Endothelial cell of umbilical vein (primary cell): Measurements from ENCODE around the gene FGD5. TPM values are rescaled to one million over a fixed set of nuclear protein-coding genes. Genes with fewer than 3 reads are reported as not detected.

ENCODE experiments used
- BruUV-seq: library from RNA; stranded (reverse); fragments of 400-500 nt; replicated peaks from 2 replicates; lab custom pipeline; 2021; lab: Mats Ljungman, UMichigan
- CTCF ChIA-PET: fragments of 300-600, 350-600 bp; sonication (Branson Sonifier 250); formaldehyde crosslinking; loops from one replicate; lab custom pipeline; 2021; ENCODE audit warnings: antibody characterized with exemption, inconsistent platforms; lab: Charles Lee
- POLR2A ChIA-PET: fragments of 300-600, 350-600 bp; sonication (Branson Sonifier 250); formaldehyde crosslinking; loops from one replicate; lab custom pipeline; 2021; ENCODE audit warnings: antibody characterized with exemption, inconsistent platforms; lab: Charles Lee
- DNase-seq: peaks from one replicate; pipeline ENCODE4 v3.0.0-alpha.2; 2011; ENCODE audit warnings: low read depth, low spot score
- FAIRE-seq: peaks from 2 replicates; lab custom pipeline; 2011; peaks lifted over from hg19 to GRCh38; lab: Jason Lieb, UNC
- H2AFZ ChIP-seq: 2 replicates; pipeline ENCODE4 v1.6.0; 2012; ENCODE audit warnings: low read depth, low read length, control low read depth, inconsistent platforms
- H3K27ac ChIP-seq: 2 replicates; pipeline ENCODE4 v1.5.1; 2011; ENCODE audit warnings: low read depth, mild to moderate bottlenecking, control low read depth, low read length, moderate library complexity; ENCODE audit not compliant: insufficient read depth
- H3K27me3 ChIP-seq, 2 experiments: 2 replicates each; pipeline versions ENCODE4 v1.6.0 to v1.6.1; 2011; ENCODE audit warnings: low read length in 2 of 2, mixed read lengths in 1 of 2; ENCODE audit not compliant: control insufficient read depth in 2 of 2, insufficient read depth in 2 of 2
- H3K36me3 ChIP-seq, 2 experiments: 2 replicates in 1 of 2; 3 replicates in 1 of 2; pipeline ENCODE4 v1.5.1; 2011; ENCODE audit warnings: low read length in 2 of 2, mild to moderate bottlenecking in 1 of 2, moderate library complexity in 1 of 2; ENCODE audit not compliant: control insufficient read depth in 2 of 2, insufficient read depth in 2 of 2; ENCODE audit errors: extremely low read depth in 1 of 2
- H3K4me1 ChIP-seq: 3 replicates; pipeline ENCODE4 v1.5.1; 2011; ENCODE audit warnings: mild to moderate bottlenecking, low read length; ENCODE audit not compliant: control insufficient read depth, insufficient read depth; ENCODE audit errors: extremely low read depth
- H3K4me2 ChIP-seq: 2 replicates; pipeline ENCODE4 v1.6.1; 2011; ENCODE audit warnings: low read length, control low read depth, mixed read lengths; ENCODE audit not compliant: insufficient read depth
- H3K4me3 ChIP-seq, 3 experiments: fragments of 200-600 bp in 1 of 3; sonication (generic), shearing (Covaris generic) in 1 of 3; replicated peaks in 1 of 3; 2 replicates each; pipeline ENCODE4 v1.5.1; 2011 to 2016; ENCODE audit warnings: control low read depth in 3 of 3, low read length in 3 of 3, mild to moderate bottlenecking in 2 of 3, inconsistent platforms in 1 of 3, low read depth in 1 of 3, moderate library complexity in 1 of 3; ENCODE audit not compliant: insufficient read depth in 1 of 3
- H3K79me2 ChIP-seq: 2 replicates; pipeline ENCODE4 v1.6.0; 2012; ENCODE audit warnings: low read length, inconsistent platforms; ENCODE audit not compliant: control insufficient read depth, insufficient read depth
- H3K9ac ChIP-seq: replicated peaks from 2 replicates; pipeline ENCODE3; 2011; ENCODE audit warnings: low read length, control low read depth; ENCODE audit not compliant: insufficient read depth; ENCODE audit errors: extremely low read depth
- H3K9me1 ChIP-seq: replicated peaks from 3 replicates; pipeline ENCODE4 v1.6.0; 2011; ENCODE audit warnings: mild to moderate bottlenecking, low read length; ENCODE audit not compliant: control insufficient read depth, insufficient read depth; ENCODE audit errors: extremely low read depth
- H3K9me3 ChIP-seq: replicated peaks from 2 replicates; pipeline ENCODE4 v1.5.1; 2012; ENCODE audit warnings: low read length, inconsistent platforms; ENCODE audit not compliant: control insufficient read depth, insufficient read depth
- H4K20me1 ChIP-seq: replicated peaks from 2 replicates; pipeline ENCODE3; 2011; ENCODE audit warnings: mild to moderate bottlenecking, low read length; ENCODE audit not compliant: control insufficient read depth, insufficient read depth; ENCODE audit errors: extremely low read depth
- EZH2 ChIP-seq: IDR thresholded peaks from 2 replicates; pipeline ENCODE4 v1.6.1; 2012; ENCODE audit warnings: borderline replicate concordance, low read depth, mild to moderate bottlenecking, moderate library complexity, low read length, inconsistent platforms; ENCODE audit not compliant: severe bottlenecking
- FOS ChIP-seq: IDR thresholded peaks from 2 replicates; pipeline ENCODE4 v1.6.1; 2011; ENCODE audit warnings: mild to moderate bottlenecking, low read length, moderate library complexity, borderline replicate concordance; ENCODE audit not compliant: insufficient read depth
- GATA2 ChIP-seq: IDR thresholded peaks from 2 replicates; pipeline ENCODE4 v1.7.0; 2011; ENCODE audit warnings: low read depth, mild to moderate bottlenecking, moderate library complexity, mixed read lengths, low read length; ENCODE audit not compliant: insufficient read length, insufficient read depth
- JUN ChIP-seq: IDR thresholded peaks from 2 replicates; pipeline ENCODE4 v1.6.1; 2011; ENCODE audit warnings: borderline replicate concordance, low read depth; ENCODE audit not compliant: insufficient read length, insufficient read depth
- MYC ChIP-seq: IDR thresholded peaks from one replicate; pipeline ENCODE4 v1.6.1; 2011; ENCODE audit warnings: mild to moderate bottlenecking, low read depth, low read length
- POLR2A ChIP-seq: IDR thresholded peaks from 2 replicates; pipeline ENCODE4 v1.6.1; 2012; ENCODE audit warnings: low read depth, mild to moderate bottlenecking, control low read depth, low read length
- POLR2AphosphoS5 ChIP-seq: IDR thresholded peaks from 2 replicates; pipeline ENCODE4 v1.6.1; 2012; ENCODE audit warnings: low read depth, mild to moderate bottlenecking, control low read depth, low read length, moderate library complexity; ENCODE audit not compliant: insufficient read depth
- dilution Hi-C: fragments of 300-500 bp; cut with MboI; formaldehyde crosslinking; loops from one replicate; pipeline ENCODE4 v1.15.0; 2019; ENCODE audit warnings: low sequenced_read_pairs; ENCODE audit not compliant: extremely low pct_ligation_motif_present
- intact Hi-C: fragments of 100-400 bp; cut with micrococcal nuclease; formaldehyde crosslinking; loops from one replicate; pipeline ENCODE4 v1.10.0; 2022
- polyA plus RNA-seq, 4 experiments: library from polyadenylated mRNA; depleted of rRNA in 3 of 4; stranded (reverse) in 3 of 4; unstranded in 1 of 4; fragments of >200 nt; gene quantifications; 2 replicates each; pipeline versions ENCODE4 v1.2.1 to v1.2.3, GENCODE V29; 2011 to 2012; ENCODE audit warnings: missing spikeins in 1 of 4
- total RNA-seq: library from RNA; stranded (reverse); gene quantifications from 2 replicates; pipeline ENCODE4 v1.2.3, GENCODE V29; 2021
- TF ChIP-seq, protein P1 (sequence below), 2 donors: IDR thresholded peaks; 1 replicate in 1 of 2; 2 replicates in 1 of 2; pipeline ENCODE4 v1.5.1; 2011; ENCODE audit warnings: low read length in 2 of 2, mild to moderate bottlenecking in 2 of 2, moderate library complexity in 2 of 2, control low read depth in 1 of 2, inconsistent platforms in 1 of 2, low read depth in 1 of 2; ENCODE audit not compliant: insufficient read depth in 1 of 2; ENCODE audit errors: extremely low read depth in 1 of 2
- TF ChIP-seq, protein P2 (sequence below): IDR thresholded peaks from 2 replicates; pipeline ENCODE4 v1.6.1; 2011; ENCODE audit not compliant: insufficient read depth, insufficient read length

The FGD5 gene
- total and polyA plus RNA-seq, 2 donors (not counting 3 experiments of a cell fraction or from before 2014, with no cell fraction given): 49.6 to 134 TPM

DNA sequence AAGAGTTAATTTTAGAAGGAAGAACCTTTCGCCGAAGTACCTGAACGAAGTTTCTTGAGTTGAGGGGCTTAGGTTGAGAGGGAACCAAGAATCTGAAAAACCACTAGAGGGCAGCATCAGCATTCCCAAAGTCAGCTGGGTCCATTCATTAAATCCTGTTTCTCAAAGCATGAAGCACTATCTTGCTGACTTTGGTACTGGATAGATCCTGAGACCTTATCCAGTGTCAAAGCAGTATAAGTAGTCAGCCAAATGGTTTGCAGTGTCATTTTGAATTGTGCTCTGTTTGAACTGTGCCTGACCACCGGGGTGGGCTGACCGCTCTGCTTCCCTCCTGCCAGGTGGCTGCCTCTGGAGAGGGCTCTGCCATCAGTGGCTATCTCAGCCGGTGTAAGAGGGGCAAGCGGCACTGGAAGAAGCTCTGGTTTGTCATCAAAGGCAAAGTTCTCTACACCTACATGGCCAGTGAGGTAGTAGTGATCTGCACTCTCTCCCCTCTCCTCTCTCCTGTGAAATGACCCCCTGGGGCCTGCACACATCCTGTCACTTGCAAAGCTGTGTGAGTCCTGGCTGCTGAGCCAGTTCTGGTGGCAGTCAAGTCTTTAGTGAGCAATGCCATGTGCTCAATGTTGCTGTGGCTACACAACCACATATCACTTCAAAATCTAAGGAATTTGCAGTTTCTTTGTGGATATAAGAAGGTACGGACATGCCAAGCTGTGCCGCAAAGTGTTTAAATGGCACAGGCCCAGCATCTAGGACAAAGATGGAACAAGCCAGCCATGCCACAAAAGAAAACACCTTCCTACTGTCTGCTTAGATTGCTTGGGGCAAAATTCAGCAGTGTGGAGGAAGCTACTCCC, 107.2 kb downstream of the FGD5 start:
- intact Hi-C loops: no loop called here
- dilution Hi-C loops: no loop called here
- CTCF ChIA-PET: interaction anchor here (0.6 to 1.8 kb wide), 17 partner anchors 10 to 252 kb away, joined by 3 to 8 read pairs (median 3); no protein-coding TSS in a partner anchor
- no peak overlapping the region for H3K4me3 ChIP-seq
- FAIRE-seq: peak; percentile 75
- H3K36me3 ChIP-seq: peaks cover 14 to 49% of the 10 kb centered on the region in 2 experiments
- BruUV-seq: no TSS peak
- no peaks in the 10 kb centered on the region for H3K79me2 ChIP-seq
- DNase-seq: peak; percentile 60
- no peak overlapping the region for H3K4me2 ChIP-seq
- H3K9me1 ChIP-seq: no peaks in the 10 kb centered on the region
- no peak for TF ChIP-seq MYC
- TF ChIP-seq, protein P1, sequence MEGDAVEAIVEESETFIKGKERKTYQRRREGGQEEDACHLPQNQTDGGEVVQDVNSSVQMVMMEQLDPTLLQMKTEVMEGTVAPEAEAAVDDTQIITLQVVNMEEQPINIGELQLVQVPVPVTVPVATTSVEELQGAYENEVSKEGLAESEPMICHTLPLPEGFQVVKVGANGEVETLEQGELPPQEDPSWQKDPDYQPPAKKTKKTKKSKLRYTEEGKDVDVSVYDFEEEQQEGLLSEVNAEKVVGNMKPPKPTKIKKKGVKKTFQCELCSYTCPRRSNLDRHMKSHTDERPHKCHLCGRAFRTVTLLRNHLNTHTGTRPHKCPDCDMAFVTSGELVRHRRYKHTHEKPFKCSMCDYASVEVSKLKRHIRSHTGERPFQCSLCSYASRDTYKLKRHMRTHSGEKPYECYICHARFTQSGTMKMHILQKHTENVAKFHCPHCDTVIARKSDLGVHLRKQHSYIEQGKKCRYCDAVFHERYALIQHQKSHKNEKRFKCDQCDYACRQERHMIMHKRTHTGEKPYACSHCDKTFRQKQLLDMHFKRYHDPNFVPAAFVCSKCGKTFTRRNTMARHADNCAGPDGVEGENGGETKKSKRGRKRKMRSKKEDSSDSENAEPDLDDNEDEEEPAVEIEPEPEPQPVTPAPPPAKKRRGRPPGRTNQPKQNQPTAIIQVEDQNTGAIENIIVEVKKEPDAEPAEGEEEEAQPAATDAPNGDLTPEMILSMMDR (IDR thresholded peaks at IDR 0.05; ENCODE audit: extremely low read depth in 1 of 2, insufficient read depth in 1 of 2, low read depth in 1 of 2, low read length in 2 of 2): peak; percentile 61 to 65
- H3K4me1 ChIP-seq: peaks cover 4% of the 10 kb centered on the region
- POLR2A ChIA-PET: no interaction called here
- no peaks in the 10 kb centered on the region for H4K20me1 ChIP-seq
- H3K27me3 ChIP-seq: no peaks in the 10 kb centered on the region
- H2AFZ ChIP-seq: no peak overlapping the region
- H3K9me3 ChIP-seq: no peaks in the 10 kb centered on the region
- no peak overlapping the region for H3K27ac ChIP-seq
- H3K9ac ChIP-seq: no peak overlapping the region

DNA sequence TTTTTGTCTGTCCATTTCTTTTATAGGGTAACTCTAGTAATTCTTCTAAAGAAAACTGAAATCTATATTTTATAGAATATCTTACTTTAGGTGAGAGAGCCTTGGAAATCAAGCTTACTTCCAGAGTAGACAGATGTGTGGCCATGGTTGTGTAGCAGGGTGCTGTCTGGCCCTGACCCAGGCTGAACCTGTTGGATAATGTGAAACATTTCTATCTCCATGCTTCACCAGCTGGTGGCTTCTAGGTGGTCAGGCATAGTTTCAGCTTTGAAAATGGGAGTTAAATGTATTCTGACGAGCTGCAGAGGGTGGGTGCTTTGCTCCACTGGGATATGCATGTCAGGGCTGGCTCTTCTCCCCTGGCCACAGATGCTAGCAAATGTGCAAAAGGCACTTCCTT, 107.8 kb downstream of the FGD5 start:
- FAIRE-seq (no peak), DNase-seq (no peak)
- BruUV-seq: no TSS peak
- Histone ChIP-seq H3K4me2 (no peak overlapping the region), H2AFZ (no peak overlapping the region), H3K9ac (no peak overlapping the region), H3K9me1 (no peaks in the 10 kb centered on the region), H3K9me3 (no peaks in the 10 kb centered on the region), H4K20me1 (no peaks in the 10 kb centered on the region), H3K36me3 (peaks cover 15 to 50% of the 10 kb centered on the region in 2 experiments), H3K4me1 (no peaks in the 10 kb centered on the region), H3K79me2 (no peaks in the 10 kb centered on the region), H3K4me3 (no peak overlapping the region), H3K27ac (no peak overlapping the region), H3K27me3 (no peaks in the 10 kb centered on the region)
- ChIA-PET POLR2A (no interaction called here), CTCF (interaction anchor here (0.9 to 1.8 kb wide), 6 partner anchors 10 to 253 kb away, joined by 3 to 7 read pairs (median 3); no protein-coding TSS in a partner anchor)
- intact Hi-C loops (no loop called here), dilution Hi-C loops (no loop called here)
- TF ChIP-seq, protein P2, sequence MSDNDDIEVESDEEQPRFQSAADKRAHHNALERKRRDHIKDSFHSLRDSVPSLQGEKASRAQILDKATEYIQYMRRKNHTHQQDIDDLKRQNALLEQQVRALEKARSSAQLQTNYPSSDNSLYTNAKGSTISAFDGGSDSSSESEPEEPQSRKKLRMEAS: no peak
- TF ChIP-seq POLR2AphosphoS5 (no peak), GATA2 (no peak), FOS (no peak), EZH2 (no peak), POLR2A (no peak), JUN (no peak), MYC (no peak)
- TF ChIP-seq, protein P1 (IDR thresholded peaks at IDR 0.05; ENCODE audit: extremely low read depth in 1 of 2, insufficient read depth in 1 of 2, low read depth in 1 of 2, low read length in 2 of 2): no peak
